Cardiac muscle cell (in vitro differentiated cells and primary cell): ENCODE measurements around the gene PRKCB. TPM values are rescaled to one million over a fixed set of nuclear protein-coding genes. Genes with fewer than 3 reads are reported as not detected.

Source experiments
- DNase-seq, 2 donors: peaks; one replicate each; pipeline versions ENCODE4 v3.0.0 to v3.0.0-alpha.2; 2010 to 2017; ENCODE audit warnings: low read depth in 1 of 2, low spot score in 1 of 2
- H3K27ac ChIP-seq: fragments of 200-600 bp; sonication (generic); 2 replicates; pipeline ENCODE4 v1.5.1; 2016
- H3K27me3 ChIP-seq: fragments of 200-600 bp; sonication (generic); 2 replicates; pipeline ENCODE4 v1.6.0; 2016; ENCODE audit warnings: control low read depth
- H3K36me3 ChIP-seq: fragments of 200-600 bp; sonication (generic); 2 replicates; pipeline ENCODE4 v1.5.1; 2016; ENCODE audit warnings: control low read depth
- H3K4me1 ChIP-seq: fragments of 200-600 bp; sonication (generic); 2 replicates; pipeline ENCODE4 v1.8.1; 2017; ENCODE audit warnings: low read depth, mild to moderate bottlenecking, mixed run types
- H3K4me3 ChIP-seq: fragments of 200-600 bp; sonication (generic); 2 replicates; pipeline ENCODE4 v1.5.1; 2016; ENCODE audit warnings: mild to moderate bottlenecking
- H3K9me3 ChIP-seq: fragments of 200-600 bp; sonication (generic); 2 replicates; pipeline ENCODE4 v1.5.1; 2017; ENCODE audit warnings: low read depth, mild to moderate bottlenecking, control low read depth
- polyA plus RNA-seq: library from polyadenylated mRNA; unstranded; fragments of >200 nt; fragmentation: Nextera tagmentation; extraction: Ambion mirVana; gene quantifications from 2 replicates; pipeline ENCODE4 v1.2.1, GENCODE V29; 2016
- total RNA-seq: library from RNA; depleted of rRNA; stranded (reverse); fragments of >200 nt; gene quantifications from 2 replicates; pipeline ENCODE4 v1.2.3, GENCODE V29; 2016
- TF ChIP-seq, protein P1 (sequence below): IDR thresholded peaks from 2 replicates; pipeline ENCODE4 v1.5.1; 2012; ENCODE audit warnings: low read depth, mild to moderate bottlenecking, low read length

PRKCB gene
- total and polyA plus RNA-seq, 2 experiments from 2014 or later: 0.66 to 1.5 TPM

DNA sequence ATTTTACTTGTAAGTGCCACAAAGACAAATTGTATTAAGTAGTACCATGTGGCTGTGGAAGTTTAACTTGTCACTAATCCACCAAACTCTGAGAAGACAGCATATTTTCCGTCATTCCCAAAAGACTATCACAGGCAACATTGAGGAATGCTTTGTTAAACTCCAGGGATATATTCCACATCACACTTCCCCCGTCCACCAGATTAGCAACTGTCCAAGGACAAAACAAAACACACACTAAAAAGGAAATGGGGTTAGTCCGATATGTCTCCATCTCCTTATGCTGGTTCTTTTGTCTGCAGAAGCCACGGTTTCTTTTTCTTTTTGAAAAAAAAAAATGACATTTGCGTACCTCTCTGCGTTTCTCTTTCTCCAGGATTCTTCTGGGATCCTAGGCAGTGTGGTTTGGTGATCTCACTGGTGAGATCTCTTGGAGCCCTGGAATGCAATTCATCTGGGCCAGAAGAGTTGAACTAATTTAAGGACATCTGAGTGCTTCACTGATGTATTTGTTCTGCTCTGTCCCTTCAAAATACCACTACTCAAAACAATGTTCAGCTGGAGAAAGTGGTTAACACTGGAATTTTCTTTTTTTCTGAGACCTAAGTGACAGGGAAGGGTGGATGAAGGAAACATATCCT lies 40.6 kb downstream of the PRKCB start:
- TF ChIP-seq, protein P1, sequence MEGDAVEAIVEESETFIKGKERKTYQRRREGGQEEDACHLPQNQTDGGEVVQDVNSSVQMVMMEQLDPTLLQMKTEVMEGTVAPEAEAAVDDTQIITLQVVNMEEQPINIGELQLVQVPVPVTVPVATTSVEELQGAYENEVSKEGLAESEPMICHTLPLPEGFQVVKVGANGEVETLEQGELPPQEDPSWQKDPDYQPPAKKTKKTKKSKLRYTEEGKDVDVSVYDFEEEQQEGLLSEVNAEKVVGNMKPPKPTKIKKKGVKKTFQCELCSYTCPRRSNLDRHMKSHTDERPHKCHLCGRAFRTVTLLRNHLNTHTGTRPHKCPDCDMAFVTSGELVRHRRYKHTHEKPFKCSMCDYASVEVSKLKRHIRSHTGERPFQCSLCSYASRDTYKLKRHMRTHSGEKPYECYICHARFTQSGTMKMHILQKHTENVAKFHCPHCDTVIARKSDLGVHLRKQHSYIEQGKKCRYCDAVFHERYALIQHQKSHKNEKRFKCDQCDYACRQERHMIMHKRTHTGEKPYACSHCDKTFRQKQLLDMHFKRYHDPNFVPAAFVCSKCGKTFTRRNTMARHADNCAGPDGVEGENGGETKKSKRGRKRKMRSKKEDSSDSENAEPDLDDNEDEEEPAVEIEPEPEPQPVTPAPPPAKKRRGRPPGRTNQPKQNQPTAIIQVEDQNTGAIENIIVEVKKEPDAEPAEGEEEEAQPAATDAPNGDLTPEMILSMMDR: no peak
- H3K27me3 ChIP-seq: peaks cover 10% of the 10 kb centered on the region
- no peaks in the 10 kb centered on the region for H3K9me3 ChIP-seq
- no peak for DNase-seq
- no peaks in the 10 kb centered on the region for H3K4me1 ChIP-seq
- no peak overlapping the region for H3K27ac ChIP-seq
- H3K36me3 ChIP-seq: no peaks in the 10 kb centered on the region
- H3K4me3 ChIP-seq: no peak overlapping the region

DNA sequence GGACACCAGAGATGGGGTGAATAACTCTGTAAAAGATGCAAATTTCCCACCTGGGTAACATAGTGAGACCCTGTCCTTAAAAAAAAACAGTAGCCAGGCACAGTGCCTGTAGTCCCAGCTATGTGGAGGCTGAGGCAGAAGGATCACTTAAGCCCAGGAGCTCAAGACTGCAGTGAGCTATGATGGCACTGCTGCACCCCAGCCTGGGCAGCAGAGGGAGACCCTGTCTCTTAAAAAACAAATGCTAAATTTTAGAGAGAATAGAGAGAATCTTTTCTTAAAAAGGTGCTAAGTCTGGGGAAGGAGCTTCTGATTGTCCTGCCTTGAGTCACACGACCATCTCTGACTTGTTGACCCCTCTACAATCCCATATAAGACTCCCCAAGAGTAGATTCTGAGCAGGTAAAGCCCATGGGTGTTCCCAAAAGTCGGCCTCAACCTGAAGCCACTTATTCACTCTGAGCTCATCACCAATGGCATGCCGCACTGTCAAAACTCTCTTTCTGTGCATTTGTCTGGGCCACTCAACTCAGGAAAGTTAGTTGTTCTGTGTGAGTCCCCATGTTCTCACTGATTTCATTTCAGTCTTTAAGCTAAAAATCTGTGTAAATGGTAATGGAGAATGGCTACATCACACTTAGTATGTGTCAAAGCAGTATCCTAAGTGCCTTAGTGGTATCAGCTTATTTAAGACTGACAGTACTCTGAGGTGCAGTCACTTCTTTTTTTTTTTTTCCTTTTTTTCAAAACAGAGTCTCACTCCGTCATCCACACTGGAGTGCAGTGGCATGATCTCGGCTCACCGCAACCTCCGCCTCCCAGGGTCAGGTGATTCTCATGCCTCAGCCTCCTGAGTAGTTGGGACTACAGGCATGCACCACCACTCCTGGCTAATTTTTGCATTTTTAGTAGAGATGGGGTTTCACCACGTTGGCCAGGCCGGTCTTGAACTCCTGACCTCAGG lies 41.6 kb downstream of the PRKCB start:
- H3K27ac ChIP-seq: no peak overlapping the region
- H3K27me3 ChIP-seq: peaks cover 10% of the 10 kb centered on the region
- no peaks in the 10 kb centered on the region for H3K4me1 ChIP-seq
- DNase-seq: no peak
- no peaks in the 10 kb centered on the region for H3K9me3 ChIP-seq
- TF ChIP-seq, protein P1: no peak
- H3K4me3 ChIP-seq: no peak overlapping the region
- H3K36me3 ChIP-seq: no peaks in the 10 kb centered on the region

GRCh38 chr16:23879735-23880373 lies 44.1 kb downstream of the PRKCB start:
- peaks cover 29% of the 10 kb centered on the region for H3K27me3 ChIP-seq
- no peak overlapping the region for H3K4me3 ChIP-seq
- no peaks in the 10 kb centered on the region for H3K9me3 ChIP-seq
- H3K27ac ChIP-seq: no peak overlapping the region
- no peaks in the 10 kb centered on the region for H3K4me1 ChIP-seq
- no peaks in the 10 kb centered on the region for H3K36me3 ChIP-seq
- DNase-seq: no peak
- TF ChIP-seq, protein P1: no peak

- Histone ChIP-seq H3K36me3 (no peaks in the 10 kb centered on the region), H3K4me3 (no peak overlapping the region), H3K27me3 (peaks cover 48% of the 10 kb centered on the region), H3K4me1 (no peaks in the 10 kb centered on the region), H3K9me3 (no peaks in the 10 kb centered on the region), H3K27ac (no peak overlapping the region)
- TF ChIP-seq, protein P1: no peak
- no peak for DNase-seq
Measured at GRCh38 chr16:23889189-23889588, 53.4 kb downstream of the PRKCB start.

GRCh38 chr16:23893986-23894385 lies 58.2 kb downstream of the PRKCB start:
- H3K36me3 ChIP-seq: no peaks in the 10 kb centered on the region
- H3K9me3 ChIP-seq: no peaks in the 10 kb centered on the region
- no peak overlapping the region for H3K4me3 ChIP-seq
- no peak overlapping the region for H3K27ac ChIP-seq
- H3K4me1 ChIP-seq: no peaks in the 10 kb centered on the region
- TF ChIP-seq, protein P1: no peak
- no peak for DNase-seq
- peaks cover 24% of the 10 kb centered on the region for H3K27me3 ChIP-seq
